ENCODE results near the gene MSANTD2.

MSANTD2 gene

DNA sequence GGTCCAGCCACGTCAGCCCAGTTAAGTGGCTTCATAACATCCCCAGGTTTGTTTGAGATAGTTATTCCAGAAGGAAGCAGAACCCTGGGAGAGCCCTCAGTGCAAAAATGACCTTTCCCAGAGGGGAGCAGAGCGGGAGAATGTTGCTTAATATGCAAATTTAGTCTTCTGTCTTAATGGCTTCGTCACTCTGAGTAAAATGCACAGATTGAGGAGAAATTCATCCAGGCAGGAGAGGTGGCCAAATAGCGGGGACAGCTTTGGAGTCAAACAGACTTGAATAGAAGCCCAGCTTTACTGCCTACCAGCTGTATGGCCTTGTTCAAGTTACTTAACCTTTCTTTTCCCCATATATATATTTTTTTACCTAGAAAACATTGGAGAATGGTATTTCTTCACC is 72.7 kb downstream of the MSANTD2 start:
- DNase-seq: no peak

DNA sequence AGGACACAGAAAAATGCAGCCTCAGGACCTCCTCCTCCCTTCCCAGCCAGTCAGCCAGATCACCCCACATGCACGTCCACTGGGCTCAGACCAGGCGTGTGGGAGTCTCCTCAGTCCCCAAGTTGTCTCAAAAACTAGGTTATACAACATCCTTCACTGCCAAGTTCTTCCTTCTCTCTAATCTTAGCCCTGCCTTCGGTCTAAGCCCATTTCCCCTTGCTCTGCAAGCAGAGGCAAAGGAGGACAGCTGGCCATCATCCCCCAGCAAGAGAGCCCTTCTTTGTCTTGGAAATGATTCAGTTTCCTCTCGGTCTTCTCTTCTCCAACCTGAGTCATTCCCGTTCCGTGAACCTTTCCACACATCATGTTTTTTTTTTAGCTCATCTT is 74.5 kb downstream of the MSANTD2 start:
- no peak for DNase-seq

DNA sequence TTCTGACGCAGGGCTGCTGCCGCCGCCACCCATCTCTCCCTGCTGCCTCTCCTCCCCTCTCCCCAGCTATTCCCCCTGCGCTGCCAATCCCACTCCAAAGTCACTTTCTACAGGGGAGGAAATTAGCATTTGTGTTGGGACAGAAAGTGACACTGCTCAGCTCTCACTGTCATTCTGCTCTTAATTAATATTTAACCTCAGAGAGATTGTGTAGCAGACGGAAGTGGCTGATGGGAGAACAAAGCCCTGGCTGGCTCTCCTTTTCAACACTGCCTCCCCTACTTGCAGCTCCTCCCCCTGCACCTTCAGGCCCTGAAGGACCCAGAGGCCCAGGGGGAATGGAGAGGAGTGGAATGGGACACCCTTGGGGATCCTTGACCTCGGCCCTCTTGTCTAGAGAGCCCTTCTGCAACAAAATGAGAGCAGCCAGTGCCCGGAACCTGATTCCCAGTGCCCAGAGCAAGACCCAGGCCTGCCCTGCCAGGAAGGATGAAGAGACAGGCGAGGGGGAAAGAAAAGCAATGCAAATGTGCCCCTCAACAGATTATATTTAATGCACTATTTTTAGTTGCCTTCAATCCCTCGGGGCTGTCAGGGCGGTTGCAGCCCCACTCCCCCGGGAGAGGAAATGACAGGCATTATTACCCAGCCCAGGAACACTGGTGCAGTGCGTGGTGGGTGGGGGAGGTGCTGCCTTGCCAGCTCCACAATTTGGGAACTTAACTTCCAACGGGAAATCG is 75.1 kb downstream of the MSANTD2 start:
- no peak for DNase-seq

DNA sequence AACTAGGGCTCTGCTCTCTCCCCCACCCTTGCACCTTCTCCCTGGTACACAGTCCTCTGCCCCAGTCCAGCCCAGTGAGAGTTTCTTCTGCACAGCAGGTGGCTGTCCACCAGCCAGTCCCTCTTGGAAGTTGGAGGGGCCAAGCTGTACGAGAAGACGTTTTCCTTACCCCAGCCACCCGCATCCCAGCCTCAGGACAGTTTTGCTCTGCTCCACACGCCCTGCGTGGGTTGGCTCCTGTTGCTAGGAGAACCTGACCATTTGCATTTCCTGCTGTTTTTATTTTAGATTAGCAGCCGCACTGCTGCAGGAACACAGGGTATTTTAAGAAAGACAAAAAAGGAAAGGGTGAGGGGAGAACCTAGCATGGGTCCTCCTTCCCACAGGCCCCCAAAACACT is 78.0 kb downstream of the MSANTD2 start:
- no peak for DNase-seq

DNA sequence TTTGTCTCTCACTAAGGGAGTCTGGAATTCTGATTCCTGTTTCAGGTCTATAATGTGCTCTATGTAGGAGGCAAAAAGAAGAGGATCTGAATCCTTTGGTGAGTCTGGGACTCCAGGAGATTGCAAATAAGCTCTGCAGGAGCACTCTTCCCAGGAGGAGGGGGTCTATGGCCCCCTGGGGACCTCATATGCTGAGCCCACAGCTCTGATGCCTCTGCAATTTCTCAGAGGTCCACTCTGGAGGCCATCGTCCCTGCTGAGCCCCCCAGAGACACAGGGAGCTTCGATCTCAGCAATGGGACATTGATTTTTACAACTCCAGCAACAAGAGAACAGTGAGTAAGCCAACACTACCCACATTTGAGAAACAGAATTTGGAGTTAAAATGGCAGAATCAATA is 80.7 kb downstream of the MSANTD2 start:
- no peak for DNase-seq

DNA sequence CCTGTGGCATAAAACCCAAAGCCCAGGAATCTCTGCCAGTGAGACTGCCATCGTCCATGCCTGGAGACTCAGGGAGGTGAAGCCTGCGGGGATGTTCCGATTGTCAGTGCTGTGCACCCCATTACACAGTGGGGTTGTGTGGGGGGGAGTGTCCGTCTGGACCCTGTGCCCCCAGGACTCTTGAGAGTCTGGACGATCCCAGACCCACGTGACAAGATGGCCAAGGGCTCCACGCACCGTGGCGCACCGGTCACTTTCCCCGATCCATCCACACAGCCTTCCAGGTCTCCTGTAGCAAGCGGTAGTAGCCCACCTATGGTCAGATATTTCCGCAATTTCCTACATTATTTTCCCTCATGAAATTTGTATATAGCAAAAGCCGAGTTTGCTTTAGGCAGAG is 81.4 kb downstream of the MSANTD2 start:
- no peak for DNase-seq

DNA sequence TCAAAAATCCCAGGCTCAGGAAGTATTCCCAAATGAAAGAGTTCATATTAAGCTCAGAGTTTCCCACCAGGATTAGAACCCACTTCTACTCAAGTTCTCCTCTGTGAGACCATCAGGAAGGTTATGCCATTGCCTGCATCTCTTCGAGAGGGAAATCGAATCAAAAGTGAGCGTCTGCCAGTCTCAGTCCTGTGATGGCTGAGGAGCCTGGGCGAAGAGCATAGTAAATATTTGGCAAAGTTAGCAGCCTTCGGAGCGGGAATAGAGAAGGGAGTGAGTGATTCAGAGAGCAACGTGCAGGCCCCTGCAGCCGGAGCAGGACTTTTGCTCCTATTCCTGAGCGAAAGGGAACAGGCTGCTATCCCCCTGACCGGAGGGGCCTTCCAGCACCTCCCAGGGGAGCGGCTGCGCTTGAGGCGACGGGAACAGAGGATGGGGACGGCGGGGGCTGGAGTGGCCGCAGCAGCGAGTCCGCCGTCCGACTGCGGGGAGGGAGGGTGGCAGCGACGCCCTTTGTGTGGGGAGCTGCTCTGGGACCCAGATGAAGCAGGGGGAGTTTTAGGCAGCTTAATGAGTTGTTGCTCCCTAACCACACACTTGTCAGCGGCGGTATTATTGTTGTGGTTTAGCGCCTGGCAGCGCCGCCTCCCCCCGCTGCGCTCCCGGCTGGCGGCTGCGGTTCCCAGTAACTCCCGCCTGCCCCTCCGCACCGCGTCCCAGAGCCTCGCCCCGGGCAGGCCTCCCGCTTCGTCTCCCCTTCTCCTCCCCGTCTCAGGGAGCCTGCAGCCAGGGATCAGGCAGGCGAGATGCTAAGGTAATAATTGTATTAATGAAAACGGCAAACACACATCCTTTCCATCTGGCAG is 82.2 kb downstream of the MSANTD2 start:
- DNase-seq: no peak

DNA sequence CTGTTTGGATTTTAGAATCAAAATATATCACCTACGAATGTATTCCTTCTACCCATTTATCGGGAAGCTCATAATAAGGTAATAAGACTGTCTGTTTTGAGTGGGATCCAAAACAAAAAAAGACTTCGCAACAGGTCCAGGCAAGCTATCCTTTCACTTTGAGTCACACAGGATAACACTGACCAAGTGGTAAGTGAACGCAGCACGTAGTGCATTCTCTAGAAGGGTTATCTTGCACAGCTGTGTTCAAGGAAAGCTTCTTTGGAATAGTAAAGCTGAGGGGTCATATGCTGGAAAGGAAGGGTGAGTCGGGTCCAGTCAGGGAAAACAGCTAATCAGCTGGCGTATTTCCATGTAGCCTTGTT is 82.8 kb downstream of the MSANTD2 start:
- no peak for DNase-seq

DNA sequence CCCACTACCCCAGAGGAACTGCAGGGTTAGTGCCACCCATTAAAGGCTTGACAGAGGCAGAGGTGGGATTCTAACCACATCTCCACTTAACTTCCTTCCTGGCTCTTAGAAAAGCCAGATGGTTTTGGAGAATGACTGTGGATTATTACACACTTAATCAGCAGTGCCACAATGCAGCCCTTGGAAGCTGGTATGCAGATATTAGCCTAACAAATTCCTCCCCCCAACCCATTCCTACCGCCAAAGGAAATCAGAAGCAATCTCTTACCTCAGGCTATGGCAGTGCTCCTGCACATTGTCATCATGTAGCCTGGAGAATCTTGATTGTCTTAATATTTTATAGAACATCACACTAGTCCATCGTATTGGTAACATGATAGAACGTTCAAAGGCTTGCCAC is 83.6 kb downstream of the MSANTD2 start:
- no peak for DNase-seq

Measured in stimulated activated CD4-positive, alpha-beta T cell treated with anti-CD3 and anti-CD28 coated beads, Interleukin-12 subunit alpha, Interleukin-12 subunit beta, amount 100 ng/mL, for 4 hours (primary cell).